Pons (tissue), 1 donor: ENCODE measurements around the gene RAMP3.
"Not testable (repeated sequence)": the region's sequence is repeated elsewhere in the genome, so short reads cannot be mapped to it uniquely, and the experiment has no call there.

Experiments used
- DNase-seq: peaks from one replicate; pipeline ENCODE4 v3.0.0-alpha.2; 2016; ENCODE audit warnings: low spot score

The RAMP3 gene

DNA sequence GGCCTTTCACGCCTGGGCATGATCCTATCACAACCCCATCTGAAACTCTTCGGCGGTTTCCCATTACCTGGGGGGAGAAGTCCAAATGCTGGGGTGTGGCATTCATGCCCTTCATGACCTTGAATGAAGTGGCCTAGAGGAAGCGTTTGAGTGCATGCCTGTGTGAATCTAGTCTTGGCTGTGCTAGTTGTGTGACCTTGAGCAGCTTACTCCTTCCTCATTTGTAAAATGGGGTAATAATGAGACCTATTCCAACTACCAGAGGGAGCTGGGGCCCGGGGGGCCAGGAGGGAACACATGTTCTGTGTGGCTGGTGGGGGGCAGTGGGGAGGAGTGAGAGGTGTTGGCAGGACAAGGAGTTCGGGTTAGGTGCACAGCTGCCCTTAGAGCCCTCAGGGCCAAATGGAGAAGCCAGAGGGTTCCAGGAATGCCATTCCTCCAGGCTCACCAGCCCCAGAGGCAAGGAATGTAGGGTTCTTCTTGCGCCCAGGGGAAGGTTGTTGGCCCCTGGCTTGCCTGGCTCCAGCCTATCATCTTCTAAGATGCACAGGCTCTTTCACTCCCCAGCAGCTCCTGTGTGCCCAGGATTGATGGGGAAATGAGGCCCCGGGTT, 24.8 kb upstream of the RAMP3 start:
- no peak for DNase-seq

DNA sequence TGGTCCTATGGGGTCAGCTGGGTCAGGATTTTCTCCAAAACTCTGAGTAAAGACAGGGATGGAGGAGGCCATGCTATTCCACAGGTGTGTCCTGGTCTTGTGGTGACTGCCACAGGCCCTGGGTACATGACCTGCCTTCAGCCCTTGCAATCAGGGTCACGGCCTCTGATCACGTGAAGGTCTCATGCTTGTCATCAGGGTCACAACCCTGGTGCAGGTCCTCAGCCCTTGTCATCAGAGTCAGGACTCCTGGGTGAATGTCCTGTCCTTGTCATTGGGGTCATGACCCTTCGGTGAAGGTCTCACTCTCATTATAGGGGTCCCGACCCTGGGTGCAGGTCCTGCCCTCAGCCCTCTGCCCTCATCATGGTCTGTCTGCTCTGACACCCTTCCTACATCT, 24.2 kb upstream of the RAMP3 start:
- no peak for DNase-seq

DNA sequence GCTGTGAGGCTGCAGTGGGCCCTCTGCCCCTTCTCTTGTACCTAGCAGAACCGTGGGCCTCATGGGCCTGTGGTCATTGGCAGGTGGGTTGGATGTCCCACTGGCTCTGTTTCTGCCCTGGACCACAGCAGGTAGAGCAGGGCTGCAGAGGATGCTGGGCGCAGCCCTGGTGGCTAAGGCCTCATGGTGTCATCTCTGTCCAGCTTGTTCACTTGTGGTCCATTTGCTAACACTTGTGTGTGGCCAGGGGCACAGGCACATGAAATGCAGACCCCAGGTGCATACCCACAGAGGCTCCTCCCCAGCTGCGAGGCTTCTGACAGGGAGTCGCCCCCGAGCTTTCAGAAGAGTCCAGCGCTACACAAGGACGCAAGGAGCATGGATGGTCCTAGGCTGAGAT, 23.7 kb upstream of the RAMP3 start:
- DNase-seq: no peak

DNA sequence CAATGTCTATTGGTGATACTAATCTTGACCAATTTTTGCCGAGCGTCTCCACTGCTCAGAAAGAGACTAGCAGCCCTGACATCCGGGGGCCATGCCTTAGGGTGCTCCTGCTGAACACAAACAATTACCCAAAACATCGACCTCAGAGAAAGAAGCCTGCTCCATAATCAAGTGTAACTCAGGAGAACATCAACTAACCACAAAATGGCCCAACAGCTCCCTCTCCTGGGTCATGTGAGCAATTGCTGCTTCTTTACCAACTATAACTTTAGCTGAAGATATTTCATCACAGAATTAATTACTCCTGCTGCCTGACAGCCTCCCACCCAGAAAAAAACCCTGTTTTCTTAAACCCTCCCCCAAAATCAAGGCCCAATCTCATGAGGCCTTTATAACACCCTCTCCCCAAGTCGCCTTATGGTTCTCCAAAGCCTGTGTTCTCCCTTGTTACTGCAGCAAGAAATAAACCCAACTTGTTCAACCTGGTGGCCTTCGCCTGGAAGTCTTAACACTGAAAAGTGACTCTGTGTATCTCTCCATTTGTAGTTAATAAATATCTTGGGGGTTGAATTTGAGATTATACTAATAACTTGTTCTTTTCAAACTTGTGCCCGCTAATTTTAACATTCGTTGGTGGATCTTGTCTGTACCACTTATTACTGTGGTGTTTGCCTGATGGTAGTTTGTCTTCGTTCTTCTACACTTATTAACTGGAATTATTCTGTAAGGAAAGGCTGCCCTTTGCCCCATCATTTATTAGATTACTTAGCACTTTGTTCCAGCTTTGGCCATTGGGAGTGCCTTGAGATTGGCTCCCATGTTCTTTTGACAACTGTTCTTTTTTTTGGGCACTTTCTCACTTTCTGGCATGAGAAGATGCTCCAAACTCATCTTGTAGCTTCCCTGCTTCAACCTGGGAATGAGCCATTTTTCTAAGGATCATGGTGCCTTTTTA, 21.2 kb upstream of the RAMP3 start:
- peak; percentile 91 for DNase-seq

DNA sequence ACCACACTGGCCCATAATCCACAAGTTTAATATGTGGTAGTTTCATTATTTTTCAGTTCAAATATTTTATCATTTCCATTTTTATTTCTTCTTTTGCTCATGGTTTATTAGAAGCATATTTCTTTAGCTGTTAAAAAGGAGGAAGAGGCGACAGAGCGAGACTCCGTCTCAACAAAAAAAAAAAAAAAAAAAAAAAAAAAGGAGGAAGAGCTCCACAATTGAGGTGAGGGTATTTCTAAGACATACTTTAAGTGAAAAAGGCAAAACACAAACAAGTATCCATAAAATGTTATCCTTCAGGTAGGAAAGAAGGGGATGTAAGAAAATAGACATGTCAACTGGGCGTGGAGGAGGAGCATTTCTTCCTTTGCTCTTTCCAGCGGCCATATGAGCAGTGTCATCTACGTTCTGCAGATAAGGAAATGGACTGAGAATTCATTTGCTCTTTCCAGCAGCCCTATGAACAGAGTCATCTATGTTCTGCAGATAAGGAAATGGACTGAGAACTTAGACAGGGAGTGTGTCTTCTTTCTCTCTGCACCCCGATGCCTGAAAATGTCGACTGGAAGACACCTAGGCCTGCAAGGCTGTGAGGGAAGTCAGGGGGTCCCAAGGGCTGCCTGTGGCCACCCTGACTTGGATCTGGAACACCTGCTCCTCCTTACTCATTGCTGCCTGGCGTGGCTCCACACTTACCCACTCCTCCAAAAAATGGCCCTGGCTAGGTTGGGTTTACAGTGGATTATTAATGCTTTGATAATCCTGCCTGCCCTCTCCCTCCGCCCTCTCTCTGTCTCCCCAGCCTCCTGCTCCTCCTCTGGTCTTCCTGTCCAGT, 18.9 kb upstream of the RAMP3 start:
- DNase-seq: no peak

DNA sequence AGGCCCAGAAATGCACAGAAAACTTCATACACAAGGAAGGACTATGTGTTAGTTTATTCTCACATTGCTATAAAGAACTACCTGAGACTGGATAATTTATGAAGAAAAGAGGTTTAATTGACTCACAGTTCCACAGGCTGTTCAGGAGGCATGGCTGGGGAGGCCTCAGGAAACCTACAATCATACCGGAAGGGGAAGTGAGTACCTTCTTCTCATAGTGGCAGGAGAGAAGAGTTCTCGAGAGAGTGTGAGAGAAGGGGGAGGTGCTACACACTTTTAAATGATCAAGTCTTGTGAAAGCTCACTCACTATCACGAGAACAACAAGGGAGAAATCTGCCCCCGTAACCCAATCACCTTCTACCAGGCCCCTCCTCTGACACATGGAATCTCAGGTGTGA, 16.8 kb upstream of the RAMP3 start:
- DNase-seq: no peak

DNA sequence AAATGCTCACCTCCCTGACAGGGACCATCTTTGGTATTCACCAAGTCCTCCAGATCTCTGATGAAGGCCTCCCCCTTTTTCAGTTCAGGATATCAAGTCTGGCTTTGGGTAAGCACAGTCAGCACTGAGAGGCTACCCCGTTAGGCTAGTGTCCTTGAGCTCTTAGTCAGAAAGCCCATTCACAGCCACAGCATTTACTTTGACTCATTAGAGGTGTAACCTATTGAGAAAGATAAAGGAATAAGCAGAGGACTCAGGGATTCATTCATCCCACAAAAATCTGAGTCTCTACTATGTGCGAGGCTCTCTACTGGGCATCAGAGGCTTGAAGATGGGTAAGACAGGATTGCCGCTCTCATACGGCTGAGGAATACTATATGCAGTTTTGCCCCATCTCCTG, 14.0 kb upstream of the RAMP3 start:
- DNase-seq: no peak

DNA sequence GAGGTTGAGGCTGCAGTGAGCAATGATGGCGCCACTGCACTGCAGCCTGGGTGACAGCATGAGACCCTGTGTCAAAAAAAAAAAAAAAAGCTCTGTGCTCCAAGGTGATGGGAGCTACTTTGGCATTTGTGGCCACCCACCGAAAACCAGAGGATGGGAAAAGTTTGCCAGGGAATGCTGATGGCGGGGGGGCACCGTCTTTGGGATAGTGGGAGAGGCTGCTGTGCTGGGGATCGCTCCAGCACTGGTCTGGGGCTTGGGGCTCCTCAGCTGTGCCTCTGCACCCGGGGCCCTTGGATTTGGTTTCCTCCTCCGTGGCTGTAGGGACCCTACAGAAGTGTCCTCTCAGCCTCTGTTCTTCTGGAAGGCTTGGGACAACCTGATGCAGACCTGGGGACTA, 11.7 kb upstream of the RAMP3 start:
- DNase-seq: no peak

DNA sequence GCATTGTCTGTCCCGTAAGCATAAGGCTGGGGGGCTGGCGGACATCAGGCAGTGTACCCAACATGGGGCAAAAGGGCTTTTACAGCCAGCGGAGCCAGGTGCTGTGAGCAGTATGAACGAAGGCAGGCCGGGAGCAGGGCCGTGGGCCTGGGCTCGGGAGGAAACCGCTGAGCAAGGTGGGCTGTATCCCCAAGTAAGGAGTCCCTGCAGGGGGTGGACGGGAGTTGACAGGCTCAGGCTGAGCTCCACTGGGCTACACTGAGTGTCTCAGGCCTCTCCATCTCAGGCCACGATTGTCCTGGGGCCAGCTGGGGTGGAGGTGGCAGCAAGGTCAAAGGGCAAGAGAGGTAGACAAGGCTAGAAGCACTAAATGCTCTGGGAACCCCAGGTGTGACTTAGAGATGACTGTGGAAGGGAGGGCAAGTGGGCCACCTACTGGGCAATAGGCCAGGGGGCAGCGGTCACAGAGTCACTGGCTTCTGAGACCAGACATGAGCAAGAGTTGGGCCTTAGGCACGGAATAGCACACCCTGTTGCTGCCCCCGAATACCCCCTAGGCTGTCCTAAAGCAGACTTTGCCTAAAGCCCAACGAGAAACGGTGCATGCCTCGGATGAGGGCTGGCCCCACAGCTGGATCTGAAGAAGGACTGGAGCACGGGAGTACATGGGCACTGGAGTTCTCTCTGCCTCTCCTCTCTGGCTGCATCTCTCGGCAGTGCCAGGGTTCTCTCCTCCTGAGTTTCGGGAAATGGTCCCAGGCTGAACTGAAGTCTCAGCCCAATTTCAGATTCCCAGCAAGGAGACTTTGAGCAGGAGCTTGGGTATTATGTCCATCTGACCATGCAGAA, 10.8 kb upstream of the RAMP3 start:
- no peak for DNase-seq

DNA sequence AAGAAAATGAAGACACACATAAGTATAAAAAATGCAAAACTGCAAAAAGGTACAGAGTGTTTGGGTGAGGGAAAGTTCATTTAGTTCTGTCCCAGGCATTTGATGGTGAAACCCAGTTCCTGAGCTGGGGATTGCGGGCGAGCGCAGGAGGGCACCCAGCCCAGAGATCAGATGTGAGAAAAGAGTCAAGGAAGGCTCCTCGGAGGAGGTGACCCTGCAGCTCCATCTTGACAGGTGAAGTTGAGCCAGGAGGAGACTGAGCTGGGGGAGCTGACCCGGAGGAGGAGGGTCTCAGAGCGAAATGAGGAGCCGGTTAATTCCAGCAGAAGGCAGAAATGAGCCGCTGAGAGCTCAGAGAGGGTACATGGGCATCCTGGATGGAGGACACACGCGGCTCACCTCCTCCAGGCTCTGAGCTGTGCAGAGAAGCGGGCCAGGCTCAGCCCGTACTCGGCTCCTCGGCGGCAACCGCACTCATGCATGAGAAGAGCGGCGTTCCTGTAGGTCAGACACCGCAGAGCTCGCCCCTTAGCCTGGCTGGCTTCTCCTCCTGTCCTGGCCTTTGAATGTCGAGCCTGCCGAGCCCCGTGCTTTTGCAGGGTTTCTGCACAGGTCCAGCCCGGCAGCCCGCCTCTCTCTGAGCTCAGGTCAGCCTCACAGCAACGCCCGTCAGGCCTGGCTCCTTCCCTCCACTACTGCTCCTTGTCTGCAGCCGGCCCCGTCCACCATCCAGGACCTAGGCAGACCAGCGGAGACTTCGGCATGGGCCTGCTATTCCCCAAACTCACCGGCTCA, 9.5 kb upstream of the RAMP3 start:
- DNase-seq: no peak

DNA sequence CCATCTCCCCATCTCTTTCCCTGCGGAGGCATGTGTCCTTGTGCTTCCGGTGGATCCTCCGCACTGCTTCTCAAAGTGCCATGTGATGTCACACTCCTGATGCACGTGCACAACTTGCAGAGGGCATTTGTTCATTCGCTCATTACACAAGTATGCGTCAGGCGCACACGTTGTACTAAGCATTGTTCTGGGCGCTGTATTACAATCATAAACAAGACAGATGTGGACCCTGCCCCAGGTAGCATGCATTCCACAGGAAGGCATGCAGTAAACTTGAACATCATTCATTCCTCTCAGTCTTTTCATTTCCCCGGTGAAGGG, 9.0 kb upstream of the RAMP3 start:
- no peak for DNase-seq

DNA sequence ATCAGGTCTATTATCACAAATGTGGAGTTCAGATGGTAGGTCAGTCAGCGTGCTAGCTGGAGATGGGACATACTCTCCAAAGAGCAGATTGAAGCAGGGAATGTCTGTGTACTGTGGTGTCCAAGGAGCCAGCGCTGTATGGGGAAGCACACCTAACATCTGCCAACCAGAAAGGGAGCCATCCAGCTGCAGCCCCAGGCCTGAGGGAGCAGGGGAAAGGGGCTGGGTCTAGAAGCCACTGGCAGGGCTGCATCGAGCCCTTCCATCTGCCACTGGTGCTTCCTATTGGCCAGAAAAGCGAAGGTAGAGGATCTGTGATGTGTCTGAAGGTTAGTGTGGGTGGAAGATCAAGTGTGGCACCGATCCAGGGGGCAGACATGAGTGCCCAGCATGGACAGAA, 8.0 kb upstream of the RAMP3 start:
- DNase-seq: no peak

DNA sequence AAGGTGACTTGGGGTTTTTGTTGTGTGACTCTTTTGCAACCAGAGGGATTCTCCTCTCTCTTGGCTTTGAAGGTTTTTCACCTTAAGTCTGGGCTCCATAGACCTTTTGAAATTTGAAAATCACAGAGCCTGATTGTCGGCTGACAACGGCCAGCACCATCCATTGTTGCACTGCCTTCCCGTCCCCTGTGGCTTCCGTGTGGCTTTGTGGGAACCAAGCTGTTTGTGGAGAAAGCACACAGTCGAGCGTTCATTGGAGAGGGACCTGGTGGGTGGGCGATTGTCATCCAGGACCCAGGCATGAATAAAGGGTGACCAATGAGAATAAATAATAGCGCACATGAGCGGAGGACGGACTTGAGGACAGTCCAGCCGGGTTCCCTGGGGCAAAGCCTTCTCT, 7.4 kb upstream of the RAMP3 start:
- no peak for DNase-seq

DNA sequence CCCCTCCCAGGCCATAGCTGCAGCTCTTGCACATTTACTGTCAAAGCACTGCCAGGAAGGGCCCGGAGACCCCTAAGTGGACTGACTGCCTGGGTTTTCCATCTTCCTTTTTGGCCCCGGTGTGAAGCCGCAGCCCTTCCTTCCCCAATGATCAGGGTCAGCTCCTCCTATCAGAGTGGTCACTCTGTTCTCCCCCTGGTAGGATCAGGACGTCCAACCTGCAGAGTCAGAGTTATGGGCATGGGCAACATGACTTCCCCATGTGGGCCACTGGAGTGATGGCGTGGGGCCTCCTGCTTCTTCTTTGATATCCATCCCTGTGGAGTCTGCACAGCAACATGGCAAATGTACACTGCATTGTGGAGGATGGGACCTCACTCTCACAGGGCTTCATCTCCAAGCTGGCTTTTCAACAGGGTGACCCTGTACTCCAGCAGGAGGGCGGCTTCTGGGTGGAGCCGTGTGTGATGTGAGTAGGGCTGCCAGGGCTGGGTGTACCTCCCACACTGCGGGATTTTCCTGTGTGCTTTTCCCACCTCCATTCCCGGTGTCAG, 6.4 kb upstream of the RAMP3 start:
- no peak for DNase-seq

DNA sequence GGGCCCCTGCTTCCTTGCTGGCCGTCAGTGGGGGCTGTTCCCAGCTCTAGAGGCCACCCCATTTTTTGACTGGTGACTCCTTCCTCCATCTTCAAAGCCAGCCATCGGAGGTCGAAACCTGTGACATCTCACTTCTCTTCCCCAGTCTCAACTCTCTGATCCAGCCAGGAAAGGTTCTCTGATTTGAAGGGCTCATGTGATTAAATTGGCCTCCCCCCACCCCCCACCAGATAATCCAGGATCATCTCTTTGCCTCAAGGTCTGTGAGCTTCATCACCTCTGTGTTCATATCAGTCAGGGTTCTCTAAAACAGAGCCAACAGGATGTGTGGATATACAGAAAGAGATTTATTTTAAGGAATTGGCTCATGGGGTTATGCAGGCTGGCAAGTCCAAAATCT, 5.6 kb upstream of the RAMP3 start:
- DNase-seq: no peak

DNA sequence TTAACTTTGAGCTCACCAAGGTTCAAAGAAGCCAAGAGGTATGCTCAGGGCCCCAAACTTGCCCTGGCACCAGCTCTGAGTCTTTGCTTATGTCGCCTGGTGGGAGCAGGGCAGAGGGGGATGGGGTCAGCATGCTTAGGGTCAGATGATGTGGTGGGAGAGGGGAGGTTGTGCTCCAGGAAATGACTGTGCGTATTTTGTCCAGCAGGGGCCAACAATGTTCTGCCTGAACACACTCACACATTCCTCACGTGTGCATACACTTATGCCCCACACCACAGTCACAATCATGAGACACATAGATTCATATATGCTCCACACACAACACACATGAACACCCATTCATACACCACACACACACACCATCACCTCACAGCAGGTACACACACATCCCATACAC, 4.4 kb upstream of the RAMP3 start:
- no peak for DNase-seq

DNA sequence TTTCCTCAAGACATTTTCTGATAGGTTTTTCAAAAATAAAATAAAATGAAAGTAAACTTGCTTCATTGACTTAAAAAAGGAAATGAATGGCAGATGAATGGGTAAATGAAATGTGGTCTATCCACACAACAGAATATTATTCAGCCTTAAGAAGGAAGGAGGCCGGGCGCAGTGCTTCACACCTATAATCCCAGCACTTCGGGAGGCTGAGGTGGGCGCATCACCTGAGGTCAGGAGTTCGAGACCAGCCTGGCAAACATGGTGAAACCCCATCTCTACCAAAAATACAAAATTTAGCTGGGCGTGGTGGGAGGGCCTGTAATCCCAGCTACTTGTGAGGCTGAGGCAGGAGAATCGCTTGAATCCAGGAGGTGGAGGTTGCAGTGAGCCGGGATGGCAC, 3.7 kb upstream of the RAMP3 start:
- not testable (repeated sequence) for DNase-seq

DNA sequence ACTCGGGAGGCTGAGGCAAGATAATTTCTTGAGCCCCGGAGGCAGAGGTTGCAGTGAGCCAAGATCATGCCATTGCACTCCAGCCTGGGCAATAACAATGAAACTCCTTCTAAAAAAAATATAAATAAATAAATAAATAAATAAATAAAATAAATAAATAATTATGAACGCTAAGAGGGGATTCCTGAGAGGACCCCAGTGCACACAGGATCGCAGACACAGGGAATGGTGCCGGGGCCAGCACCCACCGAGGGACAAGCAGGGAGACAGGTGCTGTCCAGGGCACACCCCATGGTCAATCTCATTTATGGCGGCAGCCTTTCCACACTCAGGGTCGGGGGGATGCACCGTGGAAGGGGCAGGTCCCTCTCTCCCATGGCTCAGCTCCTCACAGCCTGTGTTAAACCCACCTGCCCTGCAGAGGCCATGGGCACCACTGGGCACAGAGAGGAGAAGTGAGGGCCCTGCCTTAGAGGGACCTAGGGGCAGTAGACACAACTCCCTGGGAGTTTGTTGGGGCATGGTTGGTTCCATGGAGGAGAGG, 2.2 kb upstream of the RAMP3 start:
- no peak for DNase-seq

DNA sequence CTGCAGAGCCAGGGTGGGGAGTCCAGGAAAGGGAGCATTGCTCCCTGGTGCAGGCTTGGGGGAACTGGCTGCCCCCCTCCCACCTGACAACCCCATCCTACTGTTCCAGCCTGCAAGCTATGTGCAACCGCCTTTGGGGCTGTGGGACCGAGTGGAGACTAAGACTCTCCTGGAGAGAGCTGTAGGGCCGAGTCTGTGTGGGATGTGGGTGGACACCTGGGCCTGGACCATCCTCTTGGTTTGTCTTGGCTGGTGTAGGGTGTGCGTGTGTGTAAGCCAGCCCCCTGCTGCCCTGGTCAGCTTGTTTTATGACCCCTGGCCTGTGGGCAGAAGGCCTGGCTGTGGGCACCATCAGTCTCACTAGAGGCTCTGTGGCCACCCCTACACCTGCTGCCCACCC, 1.6 kb upstream of the RAMP3 start:
- DNase-seq: no peak

DNA sequence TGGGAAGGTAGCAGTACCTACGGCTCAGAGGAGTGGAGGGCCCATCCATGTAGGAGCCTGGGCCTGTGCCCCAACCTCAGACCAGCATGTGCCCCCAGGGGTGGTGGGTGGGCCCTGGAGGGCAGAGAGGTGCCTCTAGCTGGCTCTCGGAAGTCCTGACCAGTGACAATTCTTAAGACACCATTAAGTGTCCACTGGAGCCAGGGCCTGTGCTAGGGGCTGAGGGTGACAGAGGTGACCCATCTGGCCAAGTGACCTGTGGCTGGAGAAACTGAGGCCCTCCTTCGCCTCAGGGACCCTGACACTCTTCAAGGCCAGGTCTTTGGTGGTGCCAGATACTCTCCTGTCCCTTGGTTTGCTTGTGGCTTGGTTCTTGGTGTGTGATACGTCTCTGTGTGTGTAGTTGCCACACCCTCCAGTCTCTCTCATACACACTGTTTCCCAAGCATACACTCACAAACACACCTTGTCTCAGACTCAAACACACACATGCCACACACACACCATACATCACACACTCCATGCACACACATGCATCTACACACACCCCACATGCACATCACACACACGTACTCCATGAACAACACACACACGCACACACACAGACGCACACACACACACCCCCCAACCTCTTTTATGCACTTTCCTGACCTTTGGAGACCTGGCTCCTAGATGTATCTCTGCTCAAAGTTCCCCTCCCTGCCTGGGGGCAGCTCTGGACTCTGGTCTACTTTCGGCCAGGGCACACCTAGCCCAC, 897 bp upstream of the RAMP3 start:
- DNase-seq: no peak
